Measurements from ENCODE around the gene VPS51.

DNA sequence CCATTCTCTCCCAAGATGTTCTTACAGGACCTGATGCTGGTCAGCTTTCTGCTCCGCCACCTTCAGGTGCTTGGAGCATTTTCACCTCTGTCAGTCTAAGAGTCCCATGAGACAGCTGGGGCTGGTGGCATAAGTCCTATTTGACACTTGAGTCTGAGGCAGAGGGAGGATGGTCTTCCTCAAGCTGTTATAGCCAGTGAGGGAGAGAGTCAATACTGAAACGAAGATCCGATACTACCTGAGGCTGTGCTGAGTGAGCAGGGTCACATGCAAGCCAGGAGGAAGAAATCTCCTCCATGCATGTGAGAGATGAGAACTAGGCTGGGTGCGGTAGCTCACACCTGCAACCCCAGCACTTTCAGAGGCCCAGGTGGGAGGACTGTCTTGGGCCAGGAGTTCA is 6.4 kb upstream of the VPS51 start:
- no peak for TF ChIP-seq NFRKB (IDR thresholded peaks at IDR 0.05)
- TF ChIP-seq SUZ12 (IDR thresholded peaks at IDR 0.05) = no peak
- TF ChIP-seq SP1 (IDR thresholded peaks at IDR 0.05) = no peak
- no peak for TF ChIP-seq ARNT (IDR thresholded peaks at IDR 0.05)
- no peak for TF ChIP-seq CTBP1 (IDR thresholded peaks at IDR 0.05; ENCODE audit: borderline replicate concordance)
- no peak for TF ChIP-seq ELF4 (IDR thresholded peaks at IDR 0.05)
- TF ChIP-seq FOXM1 (IDR thresholded peaks at IDR 0.05; ENCODE audit: borderline replicate concordance) = no peak
- no peak for TF ChIP-seq BHLHE40 (IDR thresholded peaks at IDR 0.05; ENCODE audit: borderline replicate concordance)
- no peak for TF ChIP-seq L3MBTL2 (conservative IDR thresholded peaks at IDR 0.05)

Measured in HEK293T (cell line).